Measurements from ENCODE around the gene B3GALNT2.

GRCh38 chr1:235441159-235441685 is 63.0 kb downstream of the B3GALNT2 start:
- TF ChIP-seq CTCF (IDR thresholded peaks at IDR 0.05) = no peak
- TF ChIP-seq POLR2A (IDR thresholded peaks at IDR 0.05) = no peak
- TF ChIP-seq POLR2AphosphoS5 (IDR thresholded peaks at IDR 0.05) = no peak

Data from prostate gland (tissue), 2 donors.